Neural progenitor cell (in vitro differentiated cells): Measurements from ENCODE around the gene HRH4.

Experiments used
- CTCF ChIP-seq: fragments of 200-600 bp; sonication (generic); IDR thresholded peaks from 2 replicates; pipeline ENCODE4 v1.5.1; 2017; ENCODE audit warnings: antibody characterized with exemption, mild to moderate bottlenecking
- EZH2 ChIP-seq: fragments of 200-600 bp; sonication (generic); IDR thresholded peaks from 2 replicates; pipeline ENCODE4 v1.6.1; 2017; ENCODE audit warnings: antibody characterized with exemption, mild to moderate bottlenecking, moderate library complexity
- EZH2phosphoT487 ChIP-seq: fragments of 200-600 bp; sonication (generic); IDR thresholded peaks from 2 replicates; pipeline ENCODE4 v1.6.1; 2017; ENCODE audit warnings: antibody characterized with exemption

GRCh38 chr18:24414349-24415003 lies 46.0 kb upstream of the HRH4 start:
- TF ChIP-seq CTCF = no peak
- no peak for TF ChIP-seq EZH2
- no peak for TF ChIP-seq EZH2phosphoT487
